Measurements from ENCODE around the gene SLC15A2.
"Not testable (repeated sequence)": the region's sequence is repeated elsewhere in the genome, so short reads cannot be mapped to it uniquely, and the experiment has no call there.

Gene SLC15A2

GRCh38 chr3:121916189-121916588 is 22.0 kb downstream of the SLC15A2 start:
- ChIA-PET POLR2A (no interaction called here), CTCF (interaction anchor here (1.2 kb wide), 1 partner anchor 24 kb away, joined by 3 read pairs; no protein-coding TSS in a partner anchor)
- DNase-seq (ENCODE audit: extremely low spot score): no peak
- TF ChIP-seq, protein P1, sequence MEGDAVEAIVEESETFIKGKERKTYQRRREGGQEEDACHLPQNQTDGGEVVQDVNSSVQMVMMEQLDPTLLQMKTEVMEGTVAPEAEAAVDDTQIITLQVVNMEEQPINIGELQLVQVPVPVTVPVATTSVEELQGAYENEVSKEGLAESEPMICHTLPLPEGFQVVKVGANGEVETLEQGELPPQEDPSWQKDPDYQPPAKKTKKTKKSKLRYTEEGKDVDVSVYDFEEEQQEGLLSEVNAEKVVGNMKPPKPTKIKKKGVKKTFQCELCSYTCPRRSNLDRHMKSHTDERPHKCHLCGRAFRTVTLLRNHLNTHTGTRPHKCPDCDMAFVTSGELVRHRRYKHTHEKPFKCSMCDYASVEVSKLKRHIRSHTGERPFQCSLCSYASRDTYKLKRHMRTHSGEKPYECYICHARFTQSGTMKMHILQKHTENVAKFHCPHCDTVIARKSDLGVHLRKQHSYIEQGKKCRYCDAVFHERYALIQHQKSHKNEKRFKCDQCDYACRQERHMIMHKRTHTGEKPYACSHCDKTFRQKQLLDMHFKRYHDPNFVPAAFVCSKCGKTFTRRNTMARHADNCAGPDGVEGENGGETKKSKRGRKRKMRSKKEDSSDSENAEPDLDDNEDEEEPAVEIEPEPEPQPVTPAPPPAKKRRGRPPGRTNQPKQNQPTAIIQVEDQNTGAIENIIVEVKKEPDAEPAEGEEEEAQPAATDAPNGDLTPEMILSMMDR (IDR thresholded peaks at IDR 0.05; ENCODE audit: control extremely low read depth, extremely low read depth, low read depth, missing control alignments): no peak

GRCh38 chr3:121918779-121919483 is 24.7 kb downstream of the SLC15A2 start:
- POLR2A ChIA-PET: no interaction called here
- CTCF ChIA-PET: interaction anchor here (2.4 kb wide), 1 partner anchor 9 kb away, joined by 7 read pairs; no protein-coding TSS in a partner anchor
- DNase-seq (ENCODE audit: extremely low spot score): no peak
- TF ChIP-seq, protein P1 (IDR thresholded peaks at IDR 0.05; ENCODE audit: control extremely low read depth, extremely low read depth, low read depth, missing control alignments): no peak

GRCh38 chr3:121924734-121925133 is 30.5 kb downstream of the SLC15A2 start:
- CTCF ChIA-PET: no interaction called here
- no peak for DNase-seq (ENCODE audit: extremely low spot score)
- POLR2A ChIA-PET: no interaction called here
- TF ChIP-seq, protein P1 (IDR thresholded peaks at IDR 0.05; ENCODE audit: control extremely low read depth, extremely low read depth, low read depth, missing control alignments): no peak

GRCh38 chr3:121926380-121926779 is 32.2 kb downstream of the SLC15A2 start:
- TF ChIP-seq, protein P1 (IDR thresholded peaks at IDR 0.05; ENCODE audit: control extremely low read depth, extremely low read depth, low read depth, missing control alignments): no peak
- ChIA-PET POLR2A (no interaction called here), CTCF (no interaction called here)
- DNase-seq (ENCODE audit: extremely low spot score): no peak

GRCh38 chr3:121938141-121938855 is 44.1 kb downstream of the SLC15A2 start:
- POLR2A ChIA-PET; CTCF ChIA-PET; DNase-seq (ENCODE audit: extremely low spot score): not testable (repeated sequence)

- POLR2A ChIA-PET: no interaction called here
- no peak for DNase-seq (ENCODE audit: extremely low spot score)
- CTCF ChIA-PET: no interaction called here
- TF ChIP-seq, protein P1 (IDR thresholded peaks at IDR 0.05; ENCODE audit: control extremely low read depth, extremely low read depth, low read depth, missing control alignments): no peak
These were observed 47.4 kb downstream of the SLC15A2 start for GRCh38 chr3:121941592-121941991.
